ENCODE data around the gene HDDC3. TPM values are rescaled to one million over a fixed set of nuclear protein-coding genes. Genes with fewer than 3 reads are reported as not detected.
"Not testable (repeated sequence)": the region's sequence is repeated elsewhere in the genome, so short reads cannot be mapped to it uniquely, and the experiment has no call there.

HDDC3 gene
- total RNA-seq, 2 donors from 2014 or later, result 14.9 to 17.9 TPM

GRCh38 chr15:90912770-90913075 lies 19.6 kb downstream of the HDDC3 start:
- Histone ChIP-seq H3K9me3 (no peaks in the 10 kb centered on the region), H3K27ac (no peak overlapping the region), H3K27me3 (no peaks in the 10 kb centered on the region), H3K4me1 (peaks cover 0 to 44% of the 10 kb centered on the region in 2 donors), H3K4me3 (no peak overlapping the region), H3K36me3 (peaks cover 91% of the 10 kb centered on the region)
- no peak for DNase-seq (ENCODE audit: low spot score)
- no peak for TF ChIP-seq CTCF (IDR thresholded peaks at IDR 0.05)

- no peak for DNase-seq (ENCODE audit: low spot score)
- Histone ChIP-seq H3K36me3 (peaks cover 94% of the 10 kb centered on the region), H3K4me1 (peaks cover 0 to 44% of the 10 kb centered on the region in 2 donors), H3K4me3 (no peak overlapping the region), H3K27ac (no peak overlapping the region), H3K27me3 (no peaks in the 10 kb centered on the region), H3K9me3 (no peaks in the 10 kb centered on the region)
- no peak for TF ChIP-seq CTCF (IDR thresholded peaks at IDR 0.05)
Measured at GRCh38 chr15:90911906-90912769, 20.2 kb downstream of the HDDC3 start.

- no peak for DNase-seq (ENCODE audit: low spot score)
- H3K36me3 ChIP-seq, result peaks cover 94% of the 10 kb centered on the region
- H3K27ac ChIP-seq, result no peak overlapping the region
- peaks cover 0 to 44% of the 10 kb centered on the region in 2 donors for H3K4me1 ChIP-seq
- no peaks in the 10 kb centered on the region for H3K27me3 ChIP-seq
- TF ChIP-seq CTCF (IDR thresholded peaks at IDR 0.05), result no peak
- H3K4me3 ChIP-seq, result no peak overlapping the region
- H3K9me3 ChIP-seq, result no peaks in the 10 kb centered on the region
Measured at GRCh38 chr15:90911302-90911623, 21.1 kb downstream of the HDDC3 start.

GRCh38 chr15:90910441-90911301 lies 21.7 kb downstream of the HDDC3 start:
- Histone ChIP-seq H3K27me3 (no peaks in the 10 kb centered on the region), H3K9me3 (no peaks in the 10 kb centered on the region), H3K36me3 (peaks cover 94% of the 10 kb centered on the region), H3K4me1 (peaks cover 0 to 42% of the 10 kb centered on the region in 2 donors), H3K4me3 (no peak overlapping the region), H3K27ac (peak overlapping the region in 1 of 2 donors; percentile 13)
- no peak for TF ChIP-seq CTCF (IDR thresholded peaks at IDR 0.05)
- DNase-seq (ENCODE audit: low spot score), result no peak

- Histone ChIP-seq H3K36me3 (peaks cover 94% of the 10 kb centered on the region), H3K27me3 (no peaks in the 10 kb centered on the region), H3K27ac (peak overlapping the region in 1 of 2 donors; percentile 13), H3K4me1 (peaks cover 0 to 35% of the 10 kb centered on the region in 2 donors), H3K9me3 (no peaks in the 10 kb centered on the region), H3K4me3 (no peak overlapping the region)
- no peak for TF ChIP-seq CTCF (IDR thresholded peaks at IDR 0.05)
- DNase-seq (ENCODE audit: low spot score), result no peak
Measured at GRCh38 chr15:90909976-90910375, 22.4 kb downstream of the HDDC3 start.

- H3K27me3 ChIP-seq; H3K4me3 ChIP-seq; DNase-seq (ENCODE audit: low spot score); H3K9me3 ChIP-seq: not testable (repeated sequence)
- peak overlapping the region in 1 of 2 donors; percentile 91 for H3K27ac ChIP-seq
- H3K4me1 ChIP-seq, result peaks cover 0 to 31% of the 10 kb centered on the region in 2 donors
- peaks cover 93% of the 10 kb centered on the region for H3K36me3 ChIP-seq
Measured at GRCh38 chr15:90909449-90909848, 22.9 kb downstream of the HDDC3 start.

Measured in right atrium auricular region (tissue), 2 donors.